ENCODE measurements around the gene ATP5MC2. TPM values are rescaled to one million over a fixed set of nuclear protein-coding genes. Genes with fewer than 3 reads are reported as not detected.
A peak's percentile ranks its signal among the peaks of the same experiment; 100 is the strongest.

Gene ATP5MC2
- total and polyA plus RNA-seq, 2 experiments from 2014 or later, result 703 to 923 TPM

- TF ChIP-seq CTCF (IDR thresholded peaks at IDR 0.05; ENCODE audit: low read depth, low read length), result no peak
- Histone ChIP-seq H3K4me1 (ENCODE audit: low read depth) (peaks cover 8% of the 10 kb centered on the region), H3K9me3 (ENCODE audit: low read depth) (no peaks in the 10 kb centered on the region), H3K4me3 (no peak overlapping the region), H3K36me3 (no peaks in the 10 kb centered on the region), H3K27ac (no peak overlapping the region), H3K27me3 (peaks cover 92% of the 10 kb centered on the region)
- DNase-seq (ENCODE audit: low read depth in 1 of 2, low spot score in 1 of 2), result no peak
Observed at GRCh38 chr12:53698948-53699677, 23.2 kb upstream of the ATP5MC2 start.

GRCh38 chr12:53696655-53697331, 20.9 kb upstream of the ATP5MC2 start:
- DNase-seq (ENCODE audit: low read depth in 1 of 2, low spot score in 1 of 2), result no peak
- H3K4me1 ChIP-seq (ENCODE audit: low read depth), result peaks cover 8% of the 10 kb centered on the region
- TF ChIP-seq CTCF (IDR thresholded peaks at IDR 0.05; ENCODE audit: low read depth, low read length), result no peak
- no peak overlapping the region for H3K27ac ChIP-seq
- H3K4me3 ChIP-seq, result peak overlapping the region; percentile 20
- H3K27me3 ChIP-seq, result peaks cover 98% of the 10 kb centered on the region
- no peaks in the 10 kb centered on the region for H3K9me3 ChIP-seq (ENCODE audit: low read depth)
- no peaks in the 10 kb centered on the region for H3K36me3 ChIP-seq

- H3K4me1 ChIP-seq (ENCODE audit: low read depth), result peaks cover 8% of the 10 kb centered on the region
- no peak for TF ChIP-seq CTCF (IDR thresholded peaks at IDR 0.05; ENCODE audit: low read depth, low read length)
- no peaks in the 10 kb centered on the region for H3K36me3 ChIP-seq
- H3K27me3 ChIP-seq, result peaks cover 98% of the 10 kb centered on the region
- no peaks in the 10 kb centered on the region for H3K9me3 ChIP-seq (ENCODE audit: low read depth)
- H3K27ac ChIP-seq, result no peak overlapping the region
- peak overlapping the region; percentile 20 for H3K4me3 ChIP-seq
- peak; percentile 83 to 90 for DNase-seq (ENCODE audit: low read depth in 1 of 2, low spot score in 1 of 2)
Observed at GRCh38 chr12:53696285-53696654, 20.4 kb upstream of the ATP5MC2 start.

- H3K4me3 ChIP-seq, result peak overlapping the region; percentile 20
- no peaks in the 10 kb centered on the region for H3K36me3 ChIP-seq
- peaks cover 98% of the 10 kb centered on the region for H3K27me3 ChIP-seq
- H3K27ac ChIP-seq, result no peak overlapping the region
- peak; percentile 25 for TF ChIP-seq CTCF (IDR thresholded peaks at IDR 0.05; ENCODE audit: low read depth, low read length)
- no peaks in the 10 kb centered on the region for H3K9me3 ChIP-seq (ENCODE audit: low read depth)
- H3K4me1 ChIP-seq (ENCODE audit: low read depth), result peaks cover 8% of the 10 kb centered on the region
- peak; percentile 38 to 62 for DNase-seq (ENCODE audit: low read depth in 1 of 2, low spot score in 1 of 2)
Observed at GRCh38 chr12:53695152-53696145, 19.6 kb upstream of the ATP5MC2 start.

- no peak overlapping the region for H3K27ac ChIP-seq
- no peaks in the 10 kb centered on the region for H3K36me3 ChIP-seq
- no peak for DNase-seq (ENCODE audit: low read depth in 1 of 2, low spot score in 1 of 2)
- peaks cover 96% of the 10 kb centered on the region for H3K27me3 ChIP-seq
- no peaks in the 10 kb centered on the region for H3K9me3 ChIP-seq (ENCODE audit: low read depth)
- peak overlapping the region; percentile 20 for H3K4me3 ChIP-seq
- H3K4me1 ChIP-seq (ENCODE audit: low read depth), result peaks cover 8% of the 10 kb centered on the region
- no peak for TF ChIP-seq CTCF (IDR thresholded peaks at IDR 0.05; ENCODE audit: low read depth, low read length)
Observed at GRCh38 chr12:53694756-53695151, 18.9 kb upstream of the ATP5MC2 start.

All from cardiac muscle cell (in vitro differentiated cells and primary cell).